GDM1 (cell line): Measurements from ENCODE around the gene MAST2.
"Not testable (repeated sequence)": the region's sequence is repeated elsewhere in the genome, so short reads cannot be mapped to it uniquely, and the experiment has no call there.

Source experiments
- DNase-seq: peaks from one replicate; lab custom pipeline; 2025; lab: John Stamatoyannopoulos, UW

The MAST2 gene

GRCh38 chr1:45857755-45858492 lies 54.5 kb downstream of the MAST2 start:
- not testable (repeated sequence) for DNase-seq

GRCh38 chr1:45859221-45859620 lies 55.8 kb downstream of the MAST2 start:
- no peak for DNase-seq

GRCh38 chr1:45862008-45862407 lies 58.6 kb downstream of the MAST2 start:
- DNase-seq = no peak

- DNase-seq = no peak
Observed at GRCh38 chr1:45863218-45863617, 59.8 kb downstream of the MAST2 start.

- DNase-seq = no peak
Observed at GRCh38 chr1:45864167-45865106, 61.0 kb downstream of the MAST2 start.

- DNase-seq = no peak
Observed at GRCh38 chr1:45867697-45868348, 64.4 kb downstream of the MAST2 start.

- DNase-seq = no peak
Observed at GRCh38 chr1:45868861-45869260, 65.4 kb downstream of the MAST2 start.

GRCh38 chr1:45870500-45870899 lies 67.1 kb downstream of the MAST2 start:
- DNase-seq = no peak

- not testable (repeated sequence) for DNase-seq
Observed at GRCh38 chr1:45872173-45872801, 68.9 kb downstream of the MAST2 start.

- no peak for DNase-seq
Observed at GRCh38 chr1:45876000-45876617, 72.7 kb downstream of the MAST2 start.

GRCh38 chr1:45877264-45877663 lies 73.9 kb downstream of the MAST2 start:
- no peak for DNase-seq

GRCh38 chr1:45879885-45880598 lies 76.6 kb downstream of the MAST2 start:
- DNase-seq = no peak

- DNase-seq = no peak
Observed at GRCh38 chr1:45880930-45881329, 77.5 kb downstream of the MAST2 start.

GRCh38 chr1:45883658-45884057 lies 80.2 kb downstream of the MAST2 start:
- no peak for DNase-seq

GRCh38 chr1:45884700-45885099 lies 81.3 kb downstream of the MAST2 start:
- no peak for DNase-seq

GRCh38 chr1:45886229-45886628 lies 82.8 kb downstream of the MAST2 start:
- DNase-seq = no peak

GRCh38 chr1:45887156-45887842 lies 83.9 kb downstream of the MAST2 start:
- no peak for DNase-seq

GRCh38 chr1:45890078-45890477 lies 86.7 kb downstream of the MAST2 start:
- DNase-seq = no peak

- DNase-seq = no peak
Observed at GRCh38 chr1:45891087-45891486, 87.7 kb downstream of the MAST2 start.

- DNase-seq = no peak
Observed at GRCh38 chr1:45892068-45892785, 88.8 kb downstream of the MAST2 start.
